Liver (tissue), 9 donors: Measurements from ENCODE around the gene VPREB1. TPM values are rescaled to one million over a fixed set of nuclear protein-coding genes. Genes with fewer than 3 reads are reported as not detected.
"Not testable (repeated sequence)": the region's sequence is repeated elsewhere in the genome, so short reads cannot be mapped to it uniquely, and the experiment has no call there.

ENCODE experiments used
- DNase-seq: peaks from one replicate; pipeline ENCODE4 v3.0.0-alpha.2; 2017; ENCODE audit warnings: low spot score
- H3K27ac ChIP-seq, 2 donors: one replicate each; pipeline ENCODE4 v1.7.0; 2013; ENCODE audit warnings: inconsistent platforms in 2 of 2, low read length in 2 of 2, control low read depth in 1 of 2, low read depth in 1 of 2, mild to moderate bottlenecking in 1 of 2
- H3K27me3 ChIP-seq, 4 donors: one replicate each; pipeline versions ENCODE4 v1.6.1 to v1.7.0; 2013; ENCODE audit warnings: low read length in 3 of 4, inconsistent platforms in 1 of 4, mild to moderate bottlenecking in 1 of 4, moderate library complexity in 1 of 4; ENCODE audit not compliant: control insufficient read depth in 4 of 4, insufficient read depth in 4 of 4
- H3K36me3 ChIP-seq, 4 donors: one replicate each; pipeline versions ENCODE4 v1.6.1 to v1.7.0; 2013; ENCODE audit warnings: low read length in 3 of 4, mild to moderate bottlenecking in 3 of 4, low read depth in 1 of 4, moderate library complexity in 1 of 4; ENCODE audit not compliant: control insufficient read depth in 4 of 4, insufficient read depth in 3 of 4
- H3K4me1 ChIP-seq, 4 donors: one replicate each; pipeline versions ENCODE4 v1.6.1 to v1.7.0; 2013; ENCODE audit warnings: low read length in 3 of 4, mild to moderate bottlenecking in 3 of 4, moderate library complexity in 1 of 4; ENCODE audit not compliant: control insufficient read depth in 4 of 4, insufficient read depth in 4 of 4
- H3K4me3 ChIP-seq, 3 donors: one replicate each; pipeline versions ENCODE4 v1.6.1 to v1.7.0; 2013; ENCODE audit warnings: low read length in 3 of 3, control low read depth in 1 of 3, low read depth in 1 of 3, mild to moderate bottlenecking in 1 of 3
- H3K9ac ChIP-seq, 2 donors: one replicate each; pipeline ENCODE4 v1.7.0; 2013; ENCODE audit warnings: low read length in 2 of 2, mild to moderate bottlenecking in 2 of 2, moderate library complexity in 2 of 2, control low read depth in 1 of 2, low read depth in 1 of 2
- H3K9me3 ChIP-seq, 4 donors: one replicate each; pipeline versions ENCODE4 v1.6.1 to v1.7.0; 2013; ENCODE audit warnings: low read length in 3 of 4; ENCODE audit not compliant: control insufficient read depth in 4 of 4
- HNF4A ChIP-seq, 2 donors: conservative IDR thresholded peaks; 2 replicates each; pipeline ENCODE4 v1.6.1; 2016; ENCODE audit warnings: antibody characterized with exemption in 2 of 2, mild to moderate bottlenecking in 2 of 2
- HNF4G ChIP-seq: IDR thresholded peaks from 2 replicates; pipeline ENCODE4 v1.6.1; 2016; ENCODE audit warnings: antibody characterized with exemption
- NR2F2 ChIP-seq: IDR thresholded peaks from 2 replicates; pipeline ENCODE4 v1.6.1; 2016; ENCODE audit warnings: antibody characterized with exemption
- RXRA ChIP-seq, 2 donors: IDR thresholded peaks; 2 replicates each; pipeline ENCODE4 v1.6.1; 2017 to 2018; ENCODE audit warnings: antibody characterized with exemption in 2 of 2, mild to moderate bottlenecking in 1 of 2
- SP1 ChIP-seq: IDR thresholded peaks from 2 replicates; pipeline ENCODE4 v1.6.1; 2018; ENCODE audit warnings: antibody characterized with exemption, mild to moderate bottlenecking
- WGBS: extraction: QIAGEN DNeasy Blood & Tissue Kit; methylation state at CpG from one replicate; pipeline ENCODE4 v1.1.7; 2013; 5-methylcytosine and 5-hydroxymethylcytosine counted together
- polyA plus RNA-seq, 2 donors: library from polyadenylated mRNA; stranded (reverse) in 1 of 2; unstranded in 1 of 2; fragments of 200-250 nt in 1 of 2; fragments of >200 nt in 1 of 2; fragmentation: Nextera tagmentation in 1 of 2; extraction: Ambion mirVana in 1 of 2; gene quantifications; one replicate each; pipeline versions ENCODE4 v1.2.1 to v1.2.3, GENCODE V29; 2013 to 2015
- total RNA-seq, 2 donors: library from RNA; depleted of rRNA; stranded (reverse); fragments of >200 nt; gene quantifications; one replicate each; pipeline ENCODE4 v1.2.3, GENCODE V29; 2014
- donor health status: healthy.
- donor health status: healthy.
- donor health status: healthy.
- donor health status: healthy.
- donor health status: healthy.

Gene VPREB1
- total and polyA plus RNA-seq, 4 donors = 1.1 TPM; not detected in 3

DNA sequence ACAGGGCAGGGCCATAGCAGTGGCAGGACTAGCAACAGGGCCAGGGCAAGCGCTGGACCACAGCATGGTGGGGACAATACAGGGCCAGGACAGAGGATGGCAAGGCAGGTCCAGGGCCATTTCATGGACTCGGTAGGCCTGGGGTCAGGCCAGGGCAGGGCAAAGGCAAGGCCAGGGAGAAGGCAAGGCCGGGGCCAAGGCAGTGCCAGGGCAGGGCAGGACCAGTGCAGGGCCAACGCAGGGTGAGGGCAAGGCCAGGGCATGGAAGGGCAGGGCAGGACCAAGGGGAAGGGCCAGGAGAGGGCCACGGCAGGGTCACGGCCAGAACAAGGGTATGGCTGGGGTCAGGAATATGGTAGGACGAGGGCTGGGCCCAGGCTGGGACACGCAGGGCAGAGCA is 45.1 kb downstream of the VPREB1 start:
- not testable (repeated sequence) for H3K36me3 ChIP-seq, DNase-seq, H3K9me3 ChIP-seq, H3K27me3 ChIP-seq, H3K4me3 ChIP-seq, H3K27ac ChIP-seq, H3K4me1 ChIP-seq, H3K9ac ChIP-seq
- WGBS = 96% methylated on average over 8 of the region's 8 CpGs

DNA sequence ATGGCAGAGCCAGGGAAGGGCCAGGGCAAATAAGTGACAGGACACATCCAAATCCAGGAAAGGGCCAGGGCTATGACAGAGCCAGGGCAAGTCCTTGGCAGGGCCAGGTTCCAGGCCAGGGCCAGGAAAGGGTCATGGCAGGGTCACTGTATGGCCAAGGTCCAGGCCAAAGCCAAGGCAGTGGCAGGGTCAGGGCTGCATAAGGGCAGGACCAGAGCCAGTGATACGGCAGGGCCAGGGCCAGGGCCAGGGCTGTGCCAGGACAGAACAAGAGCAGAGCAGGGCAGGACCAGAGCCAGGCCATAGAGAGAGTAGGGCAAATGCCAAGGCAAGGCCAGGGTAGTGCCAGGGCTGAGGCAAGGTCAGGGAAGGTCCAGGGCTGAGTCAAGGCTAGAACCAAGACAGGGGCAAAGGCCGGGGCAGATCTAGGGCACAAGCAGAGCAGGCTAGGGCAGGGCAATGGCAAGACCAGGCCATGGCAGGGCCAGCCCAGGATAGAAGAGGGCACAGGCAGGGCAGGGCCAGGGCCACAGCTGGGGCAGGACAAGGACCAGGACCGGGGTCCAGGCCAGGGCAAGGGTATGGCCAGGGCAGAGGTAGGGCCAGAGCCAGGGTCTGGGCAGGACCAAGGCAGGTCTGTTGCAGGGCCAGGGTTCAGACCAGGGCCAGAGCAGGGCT is 46.7 kb downstream of the VPREB1 start:
- not testable (repeated sequence) for H3K27ac ChIP-seq, H3K9me3 ChIP-seq, H3K9ac ChIP-seq, H3K36me3 ChIP-seq, DNase-seq, H3K4me3 ChIP-seq, H3K27me3 ChIP-seq, H3K4me1 ChIP-seq
- peak; percentile 75 for TF ChIP-seq NR2F2
- peak; percentile 54 for TF ChIP-seq HNF4G
- peak; percentile 78 to 83 for TF ChIP-seq HNF4A (conservative IDR thresholded peaks at IDR 0.05)
- peak; percentile 92 to 94 for TF ChIP-seq RXRA (IDR thresholded peaks at IDR 0.05)
- peak; percentile 78 for TF ChIP-seq SP1
- WGBS = 42% methylated on average over 3 of the region's 3 CpGs

DNA sequence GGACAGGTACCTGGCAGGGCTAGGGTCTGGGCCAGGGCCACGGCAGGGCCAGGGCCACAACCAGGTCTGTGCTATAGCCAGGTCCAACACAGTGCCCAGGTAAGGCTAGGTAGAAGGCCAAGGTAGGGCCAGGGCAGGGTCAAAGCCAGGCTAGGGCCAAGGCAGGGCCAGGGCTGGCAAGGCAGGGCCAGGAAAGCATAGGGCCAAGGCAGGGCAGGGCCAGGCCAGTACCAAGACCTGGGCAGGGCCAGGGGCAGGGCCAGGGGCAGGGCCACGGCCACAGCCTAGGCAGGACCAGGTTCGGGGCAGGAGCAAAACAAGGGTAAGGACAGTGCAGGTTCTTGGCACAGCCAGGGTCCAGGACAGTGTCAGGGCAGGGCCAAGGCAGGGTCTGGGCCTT is 48.1 kb downstream of the VPREB1 start:
- not testable (repeated sequence) for DNase-seq, H3K27me3 ChIP-seq, H3K4me3 ChIP-seq, H3K9me3 ChIP-seq, H3K4me1 ChIP-seq, H3K9ac ChIP-seq, H3K27ac ChIP-seq, H3K36me3 ChIP-seq
- 92% methylated on average over 3 of the region's 3 CpGs for WGBS

DNA sequence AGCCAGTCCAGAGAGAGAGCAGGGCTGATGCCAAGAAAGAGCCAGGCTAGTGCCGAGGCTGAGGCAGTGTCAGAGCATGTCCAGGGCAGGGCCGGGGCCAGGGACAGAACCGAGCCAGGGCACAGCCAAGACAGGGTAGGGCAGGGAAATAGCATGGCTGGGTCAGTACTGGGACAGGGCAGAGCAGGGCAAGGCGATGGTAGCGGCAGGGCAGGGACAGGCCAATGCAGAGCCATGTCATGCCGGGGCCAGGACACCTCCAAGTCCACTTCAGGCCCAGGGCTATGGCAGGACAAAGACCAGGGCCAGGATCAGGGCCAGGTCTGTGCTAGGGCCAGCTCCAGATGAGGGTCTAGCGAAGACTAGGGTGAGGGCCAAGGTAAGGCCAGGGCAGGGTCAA is 48.9 kb downstream of the VPREB1 start:
- H3K9ac ChIP-seq, DNase-seq, H3K4me1 ChIP-seq, H3K36me3 ChIP-seq, H3K4me3 ChIP-seq, H3K9me3 ChIP-seq, H3K27me3 ChIP-seq, H3K27ac ChIP-seq: not testable (repeated sequence)
- WGBS = 92% methylated on average over 7 of the region's 7 CpGs

DNA sequence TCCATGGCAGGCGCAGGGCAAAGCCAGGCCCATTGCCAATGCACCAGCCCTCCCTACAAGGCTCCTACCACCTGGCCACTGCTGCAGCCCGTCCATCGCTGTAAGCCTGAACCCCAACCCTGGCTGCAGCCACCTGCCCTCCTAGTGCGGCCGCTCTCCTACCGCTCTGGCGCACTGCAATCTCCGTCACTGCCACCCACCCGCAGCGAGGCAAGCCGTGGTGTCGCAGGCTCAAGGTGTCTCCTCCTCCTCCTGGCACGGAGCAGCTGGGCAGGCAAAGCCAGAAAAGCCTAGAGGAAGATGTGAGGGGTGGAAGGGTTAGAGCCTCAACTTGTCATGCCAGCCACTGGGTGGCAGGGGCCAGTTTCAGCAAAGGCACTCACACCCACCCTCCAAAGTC is 50.1 kb downstream of the VPREB1 start:
- H3K9ac ChIP-seq, H3K4me1 ChIP-seq, H3K36me3 ChIP-seq, H3K4me3 ChIP-seq, DNase-seq, H3K27ac ChIP-seq, H3K9me3 ChIP-seq, H3K27me3 ChIP-seq: not testable (repeated sequence)
- 96% methylated on average over 13 of the region's 13 CpGs for WGBS
